ENCODE measurements around the gene LIN7A.
A peak's percentile ranks its signal among the peaks of the same experiment; 100 is the strongest.

Gene LIN7A

DNA sequence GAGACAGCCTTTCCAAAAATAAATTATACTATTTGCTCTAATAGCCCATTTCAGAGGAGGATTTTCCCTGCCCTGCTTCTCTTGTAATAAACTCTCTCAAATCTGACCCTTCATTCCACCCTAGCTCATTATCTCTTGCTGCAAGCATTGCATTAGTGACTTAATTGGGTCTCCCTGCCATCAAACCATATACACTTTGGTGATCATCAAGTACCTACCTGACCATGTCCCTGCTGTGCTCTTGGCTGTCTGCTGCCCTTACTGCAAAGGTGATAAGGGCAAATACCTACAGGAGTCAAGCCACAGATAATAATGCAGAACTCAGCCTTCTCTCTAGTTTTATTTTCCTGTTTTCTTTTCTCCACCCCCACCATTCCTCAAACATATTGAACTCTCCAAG, 88.4 kb downstream of the LIN7A start:
- DNase-seq = no peak

DNA sequence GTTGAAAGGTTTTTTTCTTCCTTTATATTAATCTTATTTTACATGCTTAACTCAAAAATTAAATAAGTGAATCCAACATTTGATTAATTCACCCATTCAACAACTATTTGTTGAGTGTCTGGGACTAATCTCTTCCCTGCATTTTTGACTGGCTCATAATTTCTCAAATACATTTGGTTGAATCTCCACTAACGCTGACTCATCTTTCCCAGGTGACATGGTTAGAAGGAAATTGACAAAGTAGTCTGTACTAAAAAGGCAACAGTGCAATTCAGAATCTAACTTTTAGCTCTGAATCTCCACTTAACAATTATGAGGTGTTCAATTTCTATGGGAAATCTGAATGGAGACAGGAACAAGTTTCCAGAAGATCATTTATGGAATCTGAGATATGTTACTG, 88.9 kb downstream of the LIN7A start:
- no peak for DNase-seq

DNA sequence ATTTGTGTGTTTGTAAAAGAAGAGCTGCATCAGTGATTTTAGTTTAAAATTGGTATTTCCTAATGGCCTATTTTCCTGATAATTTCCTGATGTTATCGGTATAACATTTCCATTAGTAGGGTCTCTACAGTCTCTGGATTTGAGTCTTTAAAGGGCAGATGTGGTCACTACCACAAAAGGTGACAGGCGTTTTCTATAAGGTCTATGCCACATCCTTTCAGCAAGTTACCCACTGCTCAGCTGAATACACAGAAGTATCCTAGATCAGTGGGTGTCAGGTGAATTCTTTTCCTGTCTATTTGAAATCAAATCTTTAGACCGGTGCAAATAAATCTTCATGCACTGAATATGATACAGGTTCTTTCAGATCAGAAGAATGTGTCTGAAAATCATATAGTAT, 90.2 kb downstream of the LIN7A start:
- no peak for DNase-seq

DNA sequence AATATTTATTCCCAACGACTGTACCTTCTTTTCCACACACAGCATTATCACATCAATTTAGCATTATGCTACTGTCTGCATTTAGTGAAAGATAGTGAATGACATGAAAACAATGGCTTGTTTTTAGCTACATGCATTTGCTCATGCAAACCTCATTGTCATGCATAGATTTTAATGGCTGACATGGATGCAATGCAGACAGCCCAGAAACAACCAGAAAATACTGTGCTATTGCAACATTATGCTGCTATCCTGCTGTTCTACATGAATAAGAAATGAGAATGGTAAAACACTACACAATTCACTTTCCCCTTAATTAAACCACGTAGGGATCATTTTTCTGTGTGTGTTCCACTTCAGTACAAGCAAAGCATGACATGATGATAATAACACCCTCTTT, 90.8 kb downstream of the LIN7A start:
- DNase-seq = no peak

DNA sequence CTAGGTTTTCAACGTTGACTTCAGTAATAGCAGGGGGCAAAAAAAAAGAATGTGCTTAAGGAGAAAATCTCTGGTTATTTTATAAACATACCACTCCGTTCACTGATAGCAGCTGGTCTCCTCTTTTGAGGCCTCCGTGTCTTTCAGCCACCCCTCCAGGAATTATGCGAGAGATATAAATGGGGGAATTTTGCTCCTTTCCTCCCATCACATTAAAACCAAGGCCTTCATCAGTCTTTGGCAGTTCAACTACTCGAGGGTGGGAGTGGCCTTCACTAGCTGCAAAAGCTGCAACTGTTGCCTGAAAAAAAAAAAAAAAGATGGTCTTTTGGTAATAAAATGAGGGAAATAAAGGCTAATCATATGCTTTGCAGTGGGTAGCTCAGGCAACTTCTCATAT, 92.1 kb downstream of the LIN7A start:
- no peak for DNase-seq

DNA sequence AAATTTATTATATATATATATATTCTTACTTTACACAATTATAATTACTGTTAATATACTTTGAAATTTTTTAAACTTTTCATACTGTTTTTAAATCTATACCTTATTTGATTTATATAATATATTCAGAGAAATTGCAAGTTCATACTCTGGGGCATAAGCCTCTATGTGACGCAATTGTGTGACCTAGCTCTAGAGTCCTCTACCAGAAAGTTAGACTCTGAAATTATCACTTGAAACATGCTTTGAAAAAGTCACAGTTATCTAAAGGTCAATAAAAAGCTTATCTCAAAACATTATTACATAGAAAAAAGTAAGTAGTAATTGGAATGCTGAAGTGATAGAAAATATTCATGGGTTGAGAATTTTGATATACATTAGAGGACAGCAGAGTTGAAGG, 93.8 kb downstream of the LIN7A start:
- no peak for DNase-seq

DNA sequence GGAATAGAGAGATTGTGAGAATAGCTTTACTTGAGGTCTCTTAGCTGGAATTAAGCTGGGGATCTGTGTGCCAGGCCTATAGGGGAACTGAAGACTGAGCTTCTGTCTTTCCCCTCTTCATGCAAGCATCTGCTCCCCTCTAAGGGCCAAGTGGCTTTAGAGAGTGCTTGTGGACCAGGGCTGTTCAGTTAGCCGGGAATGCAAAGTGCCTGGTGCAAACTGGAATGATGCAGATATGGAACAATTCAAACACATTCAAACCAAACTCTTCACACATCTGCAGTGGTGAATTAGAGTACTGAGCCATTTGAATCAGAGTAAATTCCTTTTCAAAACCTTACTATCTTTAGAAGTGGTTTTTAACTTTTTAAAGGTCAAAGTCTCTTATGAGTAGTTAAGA, 99.0 kb downstream of the LIN7A start:
- no peak for DNase-seq

DNA sequence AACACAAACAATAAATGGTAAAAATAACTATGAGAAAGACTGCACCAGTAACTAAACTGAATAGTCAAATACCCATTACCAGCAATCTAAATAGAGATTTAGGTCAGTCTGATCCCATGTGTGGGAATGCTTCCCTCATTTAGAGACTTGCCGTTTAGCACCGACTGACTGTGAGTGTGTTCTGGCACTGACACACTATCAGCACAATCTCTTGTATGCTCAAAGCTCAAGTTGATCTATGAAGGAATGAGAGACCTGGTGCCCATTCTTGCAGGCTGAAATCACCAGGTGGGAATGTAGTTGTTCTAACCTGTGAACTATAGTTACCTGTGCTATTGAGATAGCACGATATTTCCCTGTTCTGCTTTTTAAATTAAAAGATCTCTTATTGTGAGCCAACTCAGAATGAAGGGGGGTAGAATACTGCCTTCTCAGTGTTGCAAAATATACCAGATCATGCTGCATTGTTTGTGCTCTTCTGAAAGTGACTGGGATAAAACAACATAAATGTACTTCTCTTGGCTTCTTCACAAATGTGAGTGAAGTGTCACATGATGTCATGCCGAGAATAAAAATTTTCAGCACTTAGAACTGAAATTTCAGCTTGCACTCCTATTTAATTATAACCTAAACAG, 99.6 kb downstream of the LIN7A start:
- no peak for DNase-seq

DNA sequence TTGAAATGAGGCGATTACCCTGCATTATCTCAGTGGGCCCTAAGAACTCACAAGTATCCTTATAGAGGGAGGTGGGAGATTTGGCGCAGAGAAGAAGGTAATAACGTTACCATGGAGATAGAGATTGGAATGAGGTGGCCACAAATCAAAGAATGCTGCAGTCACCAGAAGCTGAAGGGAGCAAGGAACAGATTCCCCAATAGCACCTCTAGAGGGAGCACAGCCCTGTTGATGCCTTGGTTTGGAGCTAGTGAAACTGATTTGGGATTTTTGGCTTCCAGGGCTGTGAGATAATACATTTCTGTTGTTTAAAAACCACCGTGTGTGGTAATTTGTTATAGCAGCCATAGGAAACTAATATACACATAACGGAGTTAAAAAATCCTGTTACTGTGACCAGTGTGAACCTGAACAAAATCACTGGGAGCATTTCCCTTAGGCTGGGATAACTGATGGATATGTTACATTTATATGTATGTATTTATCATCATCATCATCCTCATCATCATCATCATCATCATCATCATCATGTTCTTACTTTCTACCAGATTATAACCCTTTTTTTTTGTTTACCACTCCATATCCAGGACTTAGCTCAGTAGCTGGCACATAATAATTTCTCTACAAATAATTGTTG, 100.3 kb downstream of the LIN7A start:
- peak; percentile 40 for DNase-seq

DNA sequence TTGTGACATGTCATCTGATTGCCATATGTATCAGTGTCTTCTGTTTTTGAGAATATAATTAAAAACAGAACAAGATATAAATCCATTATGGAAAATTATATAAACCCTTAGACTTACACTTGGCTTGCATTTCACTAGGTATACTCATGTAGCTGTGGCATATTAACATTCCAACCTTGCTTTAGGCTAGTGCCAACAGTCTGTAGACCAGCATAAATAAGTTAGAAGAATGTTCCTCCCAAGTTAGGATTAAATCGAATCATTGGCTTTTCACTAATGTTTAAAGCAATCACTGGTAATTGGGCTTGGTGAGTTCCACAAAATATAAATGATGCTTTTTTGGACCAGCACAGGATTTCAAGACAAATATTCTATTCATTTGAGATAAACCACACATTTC, 103.0 kb downstream of the LIN7A start:
- no peak for DNase-seq

DNA sequence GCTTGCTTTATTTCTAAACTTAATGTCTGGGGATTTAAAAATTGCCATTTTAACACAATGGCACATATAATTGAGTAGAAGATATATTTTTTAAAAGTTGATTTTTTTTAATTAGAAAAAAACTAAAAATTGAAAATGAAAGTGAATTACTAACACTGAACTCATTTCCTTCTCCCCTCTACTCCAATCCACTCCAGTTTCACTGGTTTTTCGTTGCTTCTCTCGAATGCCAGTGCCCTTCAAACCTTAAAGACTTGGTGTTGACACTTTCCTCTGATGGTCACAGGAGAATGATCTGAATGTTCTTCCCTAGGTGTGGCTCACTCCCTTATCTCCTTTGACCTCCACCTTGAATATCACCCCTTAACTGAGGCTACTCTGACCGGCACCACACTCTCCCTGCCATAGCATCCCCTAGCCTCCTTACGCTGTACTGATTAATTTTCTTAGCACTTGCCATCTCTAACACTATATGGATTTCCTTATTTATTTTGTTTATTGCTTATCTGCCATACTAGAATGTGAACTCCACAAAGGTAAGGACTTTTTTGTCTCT, 107.1 kb downstream of the LIN7A start:
- no peak for DNase-seq

DNA sequence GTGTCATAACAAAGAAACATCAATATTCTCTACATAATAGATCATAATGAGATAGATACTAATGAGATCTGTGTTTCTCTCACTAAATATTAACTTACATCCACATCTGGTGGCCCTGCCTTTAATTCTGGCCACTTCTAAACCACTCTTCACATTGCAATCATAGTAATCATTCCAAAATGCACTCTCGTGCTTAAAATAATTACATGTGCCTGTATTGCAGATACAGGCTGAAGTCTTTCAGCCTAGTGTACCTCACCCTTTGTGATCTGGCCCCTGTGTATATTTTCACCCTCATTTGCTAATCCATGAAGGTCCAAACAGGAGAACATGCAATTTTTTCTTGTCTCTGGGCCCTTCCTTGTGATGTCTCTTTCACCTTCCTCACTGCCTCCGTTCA, 108.0 kb downstream of the LIN7A start:
- no peak for DNase-seq

DNA sequence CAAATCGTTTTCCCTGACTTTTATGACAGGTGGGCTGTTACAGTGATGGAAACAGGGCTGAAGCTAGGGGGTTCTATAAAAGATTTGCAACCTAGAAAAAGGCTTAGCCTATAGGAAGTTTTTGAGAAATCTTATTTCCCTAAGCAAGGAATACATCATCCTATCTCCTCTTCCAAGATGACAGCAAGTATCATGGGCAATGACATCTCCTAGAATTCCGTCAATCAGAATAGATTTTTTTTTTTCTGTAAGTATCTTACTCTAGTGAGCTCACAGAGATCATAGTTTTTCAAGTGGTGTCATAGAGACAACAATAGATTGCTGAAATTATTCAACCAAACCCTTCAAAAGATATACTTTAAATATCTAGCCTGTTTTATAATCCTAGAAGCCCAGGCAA, 112.2 kb downstream of the LIN7A start:
- no peak for DNase-seq

DNA sequence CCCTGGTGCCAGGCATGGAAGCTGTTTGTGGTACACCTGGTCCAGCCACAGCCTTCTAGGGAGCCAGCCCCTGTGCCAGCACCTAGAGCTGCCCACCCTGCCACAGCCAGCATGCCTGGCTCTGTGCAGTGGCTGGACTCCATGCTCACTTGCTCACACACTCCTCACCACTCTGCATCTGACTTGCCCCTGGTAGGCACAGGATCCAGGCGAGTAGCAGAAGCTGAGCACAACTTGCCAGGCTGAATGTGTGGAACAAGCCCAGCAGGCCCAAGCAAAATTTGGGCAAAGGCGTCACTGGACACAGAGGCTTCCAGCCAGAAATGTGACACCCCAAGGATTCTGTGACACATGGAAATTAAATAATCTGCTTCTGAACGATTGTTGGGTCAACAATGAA, 114.3 kb downstream of the LIN7A start:
- no peak for DNase-seq

DNA sequence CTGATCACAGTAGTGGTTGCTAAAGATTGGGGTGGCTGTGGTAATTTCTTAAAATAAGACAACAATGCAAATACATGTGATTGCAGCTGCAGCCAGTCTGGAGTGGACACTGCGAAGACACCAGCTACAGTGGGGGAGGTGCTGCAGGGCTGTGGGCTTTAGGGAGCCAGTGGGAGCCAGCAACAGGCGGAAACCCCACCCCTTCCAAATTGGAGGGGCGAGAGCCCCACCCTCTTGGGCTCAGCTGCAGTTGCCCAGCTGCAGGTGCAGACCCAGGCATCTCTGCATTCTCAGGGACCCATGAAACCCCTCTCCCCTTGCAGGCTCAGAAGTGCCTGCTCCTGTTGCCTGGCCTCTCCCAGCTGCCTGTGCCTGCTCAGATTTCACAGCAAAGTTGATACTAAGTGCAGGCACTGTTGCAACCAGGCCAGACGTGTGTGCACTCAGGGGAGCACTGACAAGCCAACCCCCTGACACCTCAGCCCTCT, 116.2 kb downstream of the LIN7A start:
- DNase-seq = no peak

DNA sequence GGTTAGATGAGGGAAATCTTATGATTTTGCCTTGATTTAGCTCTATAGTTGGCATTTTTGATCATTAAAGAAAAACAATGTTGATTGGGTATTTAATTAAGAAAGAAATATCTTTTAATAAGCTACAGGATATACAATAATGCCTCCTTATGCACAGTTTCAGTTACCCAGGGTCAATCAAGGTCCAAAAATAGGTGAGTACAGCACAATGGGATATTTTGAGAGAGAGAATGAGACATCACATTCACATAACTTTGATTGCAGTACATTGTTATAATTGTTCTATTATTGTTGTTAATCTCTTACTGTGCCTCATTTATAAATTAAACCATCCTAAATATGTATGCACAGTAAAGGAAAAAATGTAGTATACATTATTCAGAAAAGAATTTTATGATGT, 118.9 kb downstream of the LIN7A start:
- no peak for DNase-seq

DNA sequence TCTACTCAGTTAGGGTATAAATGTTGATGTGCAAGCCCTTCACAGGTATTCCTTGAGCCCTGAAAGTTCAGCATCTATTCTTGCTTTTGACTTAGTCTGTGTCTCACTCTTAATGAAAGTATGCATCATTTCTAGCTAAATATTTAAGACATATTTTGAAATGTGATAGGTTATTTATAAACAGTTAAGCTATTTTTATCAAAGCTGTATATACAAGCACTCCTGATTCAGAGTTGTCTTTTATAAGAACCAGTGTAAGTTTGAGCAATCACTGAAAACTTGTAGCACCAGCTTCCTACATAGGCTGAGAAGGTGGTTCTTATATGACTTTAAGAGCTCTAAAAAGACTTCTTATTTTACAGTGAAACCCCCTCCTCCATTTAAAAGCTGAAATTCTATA, 122.4 kb downstream of the LIN7A start:
- DNase-seq = no peak

DNA sequence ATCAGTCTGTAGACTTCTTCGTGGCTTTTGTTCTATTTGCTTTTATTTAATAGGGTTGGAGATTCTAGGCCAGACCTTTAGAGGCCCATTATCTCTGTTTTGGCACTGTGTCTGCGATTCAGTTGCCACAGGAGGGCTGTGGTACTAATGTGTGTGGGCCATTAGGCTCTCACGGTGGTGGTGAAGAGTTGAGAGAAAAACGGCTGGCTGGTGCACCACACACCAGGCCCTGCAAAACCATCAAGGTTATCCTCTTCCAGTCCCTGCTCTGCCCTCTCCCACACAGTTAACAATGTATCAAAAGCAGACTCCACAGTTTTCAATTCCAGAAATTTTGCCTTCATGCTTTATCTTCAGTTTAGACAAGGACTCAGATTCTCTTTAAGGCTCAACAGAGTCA, 123.3 kb downstream of the LIN7A start:
- no peak for DNase-seq

DNA sequence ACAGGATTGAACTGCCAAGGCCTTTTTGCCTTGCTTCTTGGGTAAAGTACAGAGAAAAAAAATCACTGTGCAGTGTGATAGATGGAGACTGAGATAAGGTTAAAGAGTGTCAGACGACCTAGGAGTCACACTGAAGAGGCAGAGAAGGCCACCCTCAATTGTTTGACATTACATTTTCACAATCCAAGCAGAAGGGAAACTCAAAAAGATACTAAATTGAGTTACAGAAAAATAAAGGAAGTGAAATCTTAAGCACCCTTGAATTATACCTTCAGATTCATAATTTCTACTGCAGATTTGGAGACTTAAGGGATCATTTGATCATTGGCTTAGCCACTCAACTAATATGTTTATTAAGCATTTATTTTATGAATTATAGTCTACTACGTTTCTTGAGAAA, 123.9 kb downstream of the LIN7A start:
- DNase-seq = no peak

DNA sequence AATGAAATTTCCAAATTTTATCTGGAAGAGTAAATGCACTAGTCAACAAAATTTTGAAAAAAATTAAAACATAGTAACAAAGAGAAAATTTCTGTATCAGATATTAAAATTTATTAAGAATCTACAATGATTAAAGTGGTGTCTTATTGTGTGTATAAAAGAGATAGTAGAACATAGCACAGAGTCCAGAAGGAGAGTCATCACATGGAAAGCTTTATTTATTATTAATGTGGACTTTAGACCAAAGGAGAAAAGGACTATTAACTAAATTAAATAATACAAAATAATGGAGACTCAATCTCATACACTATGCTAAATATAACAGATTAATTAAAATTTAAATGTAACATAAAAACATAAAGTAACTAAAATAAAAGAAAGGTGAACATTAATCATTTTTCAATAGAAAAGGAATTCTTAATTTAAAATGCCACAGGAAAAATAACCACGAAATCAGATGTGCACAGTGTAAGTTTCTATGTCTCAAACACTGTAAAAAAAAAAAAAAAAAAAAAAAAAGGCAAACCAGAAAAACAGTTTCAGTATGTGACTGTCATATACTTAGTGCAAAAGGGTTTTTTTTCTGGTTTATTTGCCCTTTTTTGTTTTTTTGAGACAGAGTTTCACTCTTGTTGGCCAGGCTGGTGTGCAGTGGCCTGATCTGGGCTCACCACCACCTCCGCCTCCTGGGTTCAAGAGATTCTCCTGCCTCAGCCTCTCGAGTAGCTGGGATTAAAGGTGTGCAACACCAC, 125.6 kb downstream of the LIN7A start:
- DNase-seq = no peak

DNA sequence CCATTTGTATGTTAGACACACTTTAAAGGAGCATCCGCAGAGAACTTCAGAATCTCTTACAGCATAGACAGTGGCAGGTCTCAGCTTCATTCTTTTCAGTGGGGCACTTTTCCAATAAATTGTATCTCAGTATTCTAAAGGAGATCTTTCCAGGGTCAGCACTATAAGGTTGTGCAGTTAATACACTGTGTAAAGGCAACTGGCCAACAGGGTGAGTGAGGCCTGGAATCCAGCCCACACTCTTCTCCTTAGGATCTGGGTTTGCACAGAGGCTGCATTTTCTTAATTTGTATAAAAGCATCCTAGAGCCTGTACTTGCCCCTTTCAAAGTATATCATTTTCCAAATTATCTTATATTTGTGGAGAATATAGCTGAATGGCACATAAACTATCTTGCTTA, 126.9 kb downstream of the LIN7A start:
- DNase-seq = no peak

DNA sequence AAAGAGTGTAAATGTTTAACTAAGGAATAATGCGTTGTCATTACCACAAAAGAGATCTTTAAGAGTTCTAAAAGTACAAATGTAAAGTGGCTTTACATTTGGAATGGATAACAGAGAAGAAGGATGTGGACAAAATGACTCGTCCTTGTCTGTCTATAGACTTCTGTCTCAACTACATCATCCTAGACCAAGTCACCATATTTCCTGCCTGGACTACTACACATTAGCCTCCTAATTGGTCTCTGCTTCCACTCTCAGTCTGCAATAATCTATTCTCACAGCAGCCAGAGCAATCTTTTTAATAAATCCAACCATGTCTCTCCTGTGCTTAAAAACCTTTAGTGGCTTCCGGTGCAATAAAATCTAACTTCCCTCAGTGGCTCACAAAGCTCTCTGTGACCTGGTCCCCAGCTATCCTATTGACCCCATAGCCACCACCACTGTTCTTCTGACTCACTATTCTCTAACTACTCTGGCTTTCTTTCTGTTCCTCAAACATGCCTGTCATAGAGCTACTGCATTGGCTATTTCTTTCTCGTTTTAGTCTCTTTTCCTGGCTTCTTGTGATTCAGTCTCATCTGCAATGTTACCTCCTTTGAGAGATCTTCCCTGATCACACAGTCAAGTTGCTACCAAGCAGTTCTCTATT, 130.0 kb downstream of the LIN7A start:
- DNase-seq = no peak

DNA sequence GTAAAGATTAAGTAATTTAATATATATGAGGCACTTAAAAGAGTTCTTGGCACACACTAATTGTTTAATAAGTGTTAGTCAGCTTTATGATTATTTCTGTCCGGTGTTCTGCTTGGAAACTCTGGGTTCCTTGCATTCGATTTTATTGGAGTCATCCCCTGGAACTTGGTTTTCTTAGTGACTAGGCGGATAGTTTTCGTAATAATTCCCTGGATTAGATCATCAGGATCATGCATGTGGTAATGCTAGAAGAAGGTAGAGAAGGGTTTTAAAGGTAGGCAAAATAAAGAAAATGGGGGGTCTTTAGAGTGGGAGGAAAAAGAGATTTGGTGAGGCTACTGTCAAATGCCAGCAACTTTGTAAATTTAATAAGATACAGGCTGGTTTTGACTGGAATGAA, 132.6 kb downstream of the LIN7A start:
- no peak for DNase-seq

Measured in hematopoietic multipotent progenitor cell treated with erythropoietin and hydrocortisone succinate and interleukin-3 and kit ligand, for 4 days (in vitro differentiated cells).